A549 (cell line): ENCODE measurements around the gene HINFP. TPM values are rescaled to one million over a fixed set of nuclear protein-coding genes. Genes with fewer than 3 reads are reported as not detected.

Experiments used
- ATAC-seq, 2 experiments: fragments of 200-7000 bp in 1 of 2; fragments of >200 bp in 1 of 2; cut with Nextera tagmentation in 1 of 2; cut with Tn5 transposase in 1 of 2; 3 replicates each; pipeline versions ENCODE4 v1.8.0 to v1.9.1; 2018 to 2020; ENCODE audit warnings: mild to moderate bottlenecking in 1 of 2, moderate library complexity in 1 of 2
- CTCF ChIA-PET: fragments of 300-600 bp; sonication (Branson Sonifier 250); formaldehyde crosslinking; extraction: SDS; loops from one replicate; lab custom pipeline; 2021; ENCODE audit warnings: antibody characterized with exemption, inconsistent platforms; lab: Yijun Ruan, JAX
- POLR2A ChIA-PET: fragments of 350-600 bp; formaldehyde crosslinking; extraction: SDS; loops from one replicate; lab custom pipeline; 2021; ENCODE audit warnings: antibody characterized with exemption, inconsistent platforms; lab: Yijun Ruan, JAX
- DNase-seq, 2 experiments: peaks; one replicate each; pipeline versions ENCODE4 v3.0.0 to v3.0.0-alpha.2; 2011 to 2016; ENCODE audit warnings: low read depth in 1 of 2, low spot score in 1 of 2
- FAIRE-seq: peaks from 2 replicates; lab custom pipeline; 2011; peaks lifted over from hg19 to GRCh38; lab: Jason Lieb, UNC
- H3K27ac ChIP-seq, 2 experiments: fragments of >200 bp; sonication (Bioruptor Twin); formaldehyde crosslinking; 3 replicates each; pipeline ENCODE4 v1.5.1; 2016 to 2017
- H3K4me1 ChIP-seq: fragments of >200 bp; sonication (Bioruptor Twin); formaldehyde crosslinking; 3 replicates; pipeline ENCODE4 v1.6.1; 2016
- H3K4me2 ChIP-seq: fragments of >200 bp; sonication (Bioruptor Twin); formaldehyde crosslinking; 3 replicates; pipeline ENCODE4 v1.6.1; 2016
- H3K4me3 ChIP-seq: fragments of >200 bp; sonication (Bioruptor Twin); formaldehyde crosslinking; 3 replicates; pipeline ENCODE4 v1.5.1; 2016
- H3K9me3 ChIP-seq: fragments of >200 bp; sonication (Bioruptor Twin); formaldehyde crosslinking; 3 replicates; pipeline ENCODE4 v1.6.1; 2016
- CHD4 ChIP-seq: fragments of 200-600 bp; sonication (generic); IDR thresholded peaks from 2 replicates; pipeline ENCODE4 v1.6.1; 2016; ENCODE audit warnings: antibody characterized with exemption, mild to moderate bottlenecking, borderline replicate concordance
- FOSB ChIP-seq: fragments of 250-450 bp; sonication (Bioruptor Pico); IDR thresholded peaks from 2 replicates; pipeline ENCODE4 v1.5.0; 2020; ENCODE audit warnings: mild to moderate bottlenecking, moderate library complexity
- FOSL2 ChIP-seq, 2 experiments: fragments of 450-650 bp in 1 of 2; fragments of >200 bp in 1 of 2; sonication (Bioruptor Twin) in 1 of 2; formaldehyde crosslinking; IDR thresholded peaks; 2 replicates each; pipeline versions ENCODE4 v1.5.0 to v1.6.1; 2016 to 2020; ENCODE audit warnings: mild to moderate bottlenecking in 1 of 2, moderate library complexity in 1 of 2
- FOXS1 ChIP-seq: fragments of 250-450 bp; sonication (Bioruptor Pico); IDR thresholded peaks from 2 replicates; pipeline ENCODE4 v1.5.0; 2020; ENCODE audit warnings: mild to moderate bottlenecking, moderate library complexity
- HEYL ChIP-seq: fragments of 250-450 bp; sonication (Bioruptor Pico); IDR thresholded peaks from 2 replicates; pipeline ENCODE4 v1.8.0; 2021; ENCODE audit warnings: mild to moderate bottlenecking, moderate library complexity
- HOXB13 ChIP-seq: fragments of 250-450 bp; sonication (Bioruptor Pico); IDR thresholded peaks from 2 replicates; pipeline ENCODE4 v1.5.0; 2020; ENCODE audit warnings: low read depth, mild to moderate bottlenecking, moderate library complexity
- HOXB5 ChIP-seq: fragments of 250-450 bp; sonication (Bioruptor Pico); IDR thresholded peaks from 2 replicates; pipeline ENCODE4 v1.5.0; 2020; ENCODE audit warnings: mild to moderate bottlenecking, moderate library complexity
- MAFK ChIP-seq: fragments of 450-650 bp; IDR thresholded peaks from 2 replicates; pipeline ENCODE4 v1.6.1; 2014; ENCODE audit not compliant: partially characterized antibody
- MYC ChIP-seq: IDR thresholded peaks from 2 replicates; pipeline ENCODE4 v1.6.1; 2012; ENCODE audit warnings: mild to moderate bottlenecking, inconsistent platforms, low read length, improper control_type of control experiment, borderline replicate concordance
- NFE2L2 ChIP-seq: fragments of 150-350 bp; conservative IDR thresholded peaks from 2 replicates; pipeline ENCODE4 v1.6.1; 2014; ENCODE audit warnings: low read length
- NPAS2 ChIP-seq: fragments of 250-450 bp; sonication (Bioruptor Pico); IDR thresholded peaks from 2 replicates; pipeline ENCODE4 v1.8.0; 2022; ENCODE audit warnings: mild to moderate bottlenecking, moderate library complexity, borderline replicate concordance
- POLR2A ChIP-seq: IDR thresholded peaks from 2 replicates; pipeline ENCODE4 v1.6.1; 2012; ENCODE audit warnings: mild to moderate bottlenecking, low read length
- RCOR1 ChIP-seq: fragments of 150-350 bp; IDR thresholded peaks from 2 replicates; pipeline ENCODE4 v1.6.1; 2014; ENCODE audit warnings: antibody characterized with exemption, low read length, low read depth
- RNF2 ChIP-seq: fragments of 200-600 bp; sonication (generic); IDR thresholded peaks from 2 replicates; pipeline ENCODE4 v1.6.1; 2016; ENCODE audit warnings: low read depth, mild to moderate bottlenecking, antibody characterized with exemption, moderate library complexity, borderline replicate concordance
- SREBF2 ChIP-seq: fragments of 450-650 bp; IDR thresholded peaks from 2 replicates; pipeline ENCODE4 v1.6.1; 2014; ENCODE audit warnings: mild to moderate bottlenecking, moderate library complexity
- TP53 ChIP-seq: fragments of 250-450 bp; sonication (Bioruptor Pico); IDR thresholded peaks from 2 replicates; pipeline ENCODE4 v1.5.0; 2021; ENCODE audit warnings: mild to moderate bottlenecking, moderate library complexity
- USF2 ChIP-seq: fragments of 450-650 bp; IDR thresholded peaks from 2 replicates; pipeline ENCODE4 v1.6.1; 2014; ENCODE audit warnings: antibody characterized with exemption
- ZFP36 ChIP-seq: fragments of 450-650 bp; IDR thresholded peaks from 2 replicates; pipeline ENCODE4 v1.6.1; 2014; ENCODE audit warnings: borderline replicate concordance; ENCODE audit not compliant: partially characterized antibody
- WGBS: methylation state at CpG from one replicate; pipeline ENCODE4 v1.1.6; 2017; ENCODE audit errors: missing lambda C conversion rate; 5-methylcytosine and 5-hydroxymethylcytosine counted together
- polyA plus RNA-seq, 4 experiments: library from polyadenylated mRNA; depleted of rRNA in 3 of 4; stranded (reverse); fragments of >200 nt; fragmentation: RNase III in 1 of 4; extraction: RNeasy Plus Mini Kit Qiagen cat#74134 plus additional on column Dnase treatment in 1 of 4; gene quantifications; 2 replicates in 3 of 4; 3 replicates in 1 of 4; pipeline ENCODE4 v1.2.3, GENCODE V29; 2011 to 2017
- TF ChIP-seq, protein P1 (sequence below): IDR thresholded peaks from 2 replicates; pipeline ENCODE4 v1.6.1; 2012
- TF ChIP-seq, protein P2 (sequence below): fragments of >200 bp; sonication (Bioruptor Twin); formaldehyde crosslinking; IDR thresholded peaks from 3 replicates; pipeline ENCODE4 v1.5.1; 2016
- TF ChIP-seq, protein P3 (sequence below): IDR thresholded peaks from 2 replicates; pipeline ENCODE4 v1.6.1; 2012; ENCODE audit warnings: low read depth, borderline replicate concordance
- TF ChIP-seq, protein P4 (sequence below): fragments of >200 bp; sonication (Bioruptor Twin); formaldehyde crosslinking; IDR thresholded peaks from 3 replicates; pipeline ENCODE4 v1.6.1; 2016

HINFP gene
- polyA plus RNA-seq, 2 of the 4 experiments (the other 2 are of a cell fraction): 10.0 to 13.0 TPM

DNA sequence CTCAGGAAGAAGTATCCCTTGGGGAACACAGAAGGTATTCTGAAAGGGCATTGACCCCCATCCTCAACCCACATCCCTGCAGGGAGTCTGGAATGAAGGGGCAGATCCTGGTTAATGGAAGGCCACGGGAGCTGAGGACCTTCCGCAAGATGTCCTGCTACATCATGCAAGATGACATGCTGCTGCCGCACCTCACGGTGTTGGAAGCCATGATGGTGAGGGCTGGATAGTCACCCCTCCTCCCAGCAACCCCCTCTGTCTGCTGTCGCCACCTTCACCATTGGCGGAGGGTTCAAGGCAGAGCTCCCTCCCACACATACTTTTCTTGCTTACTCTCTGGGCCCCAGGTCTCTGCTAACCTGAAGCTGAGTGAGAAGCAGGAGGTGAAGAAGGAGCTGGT lies 32.8 kb downstream of the HINFP start:
- no peak for FAIRE-seq
- WGBS: 93% methylated on average over 6 of the region's 6 CpGs
- Histone ChIP-seq H3K9me3 (no peaks in the 10 kb centered on the region), H3K4me1 (0 out of 3 replicates have a peak, but pooled peaks cover 2% of the 10 kb centered on the region), H3K4me2 (no peak overlapping the region), H3K27ac (no peak overlapping the region), H3K4me3 (no peak overlapping the region)
- TF ChIP-seq HOXB13 (CRISPR knock-in tag) (no peak), FOSL2 (IDR thresholded peaks at IDR 0.05) (no peak), FOSL2 (CRISPR knock-in tag; IDR thresholded peaks at IDR 0.05) (no peak), HOXB5 (CRISPR knock-in tag) (no peak)
- TF ChIP-seq, protein P1, sequence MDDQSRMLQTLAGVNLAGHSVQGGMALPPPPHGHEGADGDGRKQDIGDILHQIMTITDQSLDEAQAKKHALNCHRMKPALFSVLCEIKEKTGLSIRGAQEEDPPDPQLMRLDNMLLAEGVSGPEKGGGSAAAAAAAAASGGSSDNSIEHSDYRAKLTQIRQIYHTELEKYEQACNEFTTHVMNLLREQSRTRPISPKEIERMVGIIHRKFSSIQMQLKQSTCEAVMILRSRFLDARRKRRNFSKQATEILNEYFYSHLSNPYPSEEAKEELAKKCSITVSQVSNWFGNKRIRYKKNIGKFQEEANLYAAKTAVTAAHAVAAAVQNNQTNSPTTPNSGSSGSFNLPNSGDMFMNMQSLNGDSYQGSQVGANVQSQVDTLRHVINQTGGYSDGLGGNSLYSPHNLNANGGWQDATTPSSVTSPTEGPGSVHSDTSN: no peak
- TF ChIP-seq, protein P2, sequence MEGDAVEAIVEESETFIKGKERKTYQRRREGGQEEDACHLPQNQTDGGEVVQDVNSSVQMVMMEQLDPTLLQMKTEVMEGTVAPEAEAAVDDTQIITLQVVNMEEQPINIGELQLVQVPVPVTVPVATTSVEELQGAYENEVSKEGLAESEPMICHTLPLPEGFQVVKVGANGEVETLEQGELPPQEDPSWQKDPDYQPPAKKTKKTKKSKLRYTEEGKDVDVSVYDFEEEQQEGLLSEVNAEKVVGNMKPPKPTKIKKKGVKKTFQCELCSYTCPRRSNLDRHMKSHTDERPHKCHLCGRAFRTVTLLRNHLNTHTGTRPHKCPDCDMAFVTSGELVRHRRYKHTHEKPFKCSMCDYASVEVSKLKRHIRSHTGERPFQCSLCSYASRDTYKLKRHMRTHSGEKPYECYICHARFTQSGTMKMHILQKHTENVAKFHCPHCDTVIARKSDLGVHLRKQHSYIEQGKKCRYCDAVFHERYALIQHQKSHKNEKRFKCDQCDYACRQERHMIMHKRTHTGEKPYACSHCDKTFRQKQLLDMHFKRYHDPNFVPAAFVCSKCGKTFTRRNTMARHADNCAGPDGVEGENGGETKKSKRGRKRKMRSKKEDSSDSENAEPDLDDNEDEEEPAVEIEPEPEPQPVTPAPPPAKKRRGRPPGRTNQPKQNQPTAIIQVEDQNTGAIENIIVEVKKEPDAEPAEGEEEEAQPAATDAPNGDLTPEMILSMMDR: no peak
- ChIA-PET CTCF (interaction anchor here (1.2 to 7.2 kb wide), 7 partner anchors 9 to 220 kb away, joined by 3 to 39 read pairs (median 8); partner anchors contain the start of gene CBL), POLR2A (interaction anchor here (1.1 kb wide), 1 partner anchor 60 kb away, joined by 3 read pairs; no protein-coding TSS in a partner anchor)
- DNase-seq: no peak
- ATAC-seq: no peak

DNA sequence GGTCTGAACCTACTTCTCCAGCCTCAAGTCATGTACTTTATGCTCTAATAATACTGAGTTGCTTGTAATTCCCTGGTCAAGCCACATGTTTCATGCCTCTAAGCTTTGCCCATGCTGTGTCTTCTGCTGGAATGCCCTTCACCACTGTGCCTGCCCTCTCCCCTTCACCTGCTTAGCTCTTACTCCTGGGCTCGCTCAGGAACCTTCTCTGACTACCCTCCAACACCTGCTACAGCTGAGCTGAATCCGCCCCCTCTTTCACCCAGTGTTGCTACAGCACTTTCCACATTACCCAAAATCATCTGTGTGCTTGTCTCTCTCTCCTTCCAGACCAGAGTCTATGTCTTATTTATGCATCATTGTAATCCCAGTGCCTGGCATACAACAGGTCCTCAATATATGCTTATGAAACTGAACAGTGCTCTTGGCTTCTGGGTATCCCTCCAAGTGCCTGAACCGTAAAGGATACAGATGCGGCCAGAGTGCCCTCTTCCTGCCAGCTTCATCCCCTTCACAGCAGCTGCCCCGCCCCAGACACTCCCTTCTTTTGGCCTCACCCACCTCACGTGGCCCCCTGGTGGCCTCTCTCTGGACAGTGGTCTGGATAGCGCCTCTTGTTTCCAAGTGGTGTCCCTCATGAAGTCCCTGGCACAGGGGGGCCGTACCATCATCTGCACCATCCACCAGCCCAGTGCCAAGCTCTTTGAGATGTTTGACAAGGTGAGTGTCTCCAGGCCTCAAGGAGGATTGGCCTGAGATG lies 34.5 kb downstream of the HINFP start:
- Histone ChIP-seq H3K4me2 (no peak overlapping the region), H3K4me1 (0 out of 3 replicates have a peak, but pooled peaks cover 2% of the 10 kb centered on the region), H3K27ac (no peak overlapping the region), H3K9me3 (no peaks in the 10 kb centered on the region), H3K4me3 (no peak overlapping the region)
- no peak for TF ChIP-seq FOSL2 (IDR thresholded peaks at IDR 0.05)
- TF ChIP-seq FOSL2 (CRISPR knock-in tag; IDR thresholded peaks at IDR 0.05): no peak
- TF ChIP-seq USF2: peak; percentile 39; the same call in 1 of the 2 replicates
- DNase-seq (peak; percentile 55 to 57), FAIRE-seq (no peak), ATAC-seq (peak; percentile 75 to 94)
- WGBS: 42% methylated on average over 5 of the region's 8 CpGs
- CTCF ChIA-PET: interaction anchor here (0.9 to 3.6 kb wide), 11 partner anchors 7 to 200 kb away, joined by 3 to 13 read pairs (median 5); partner anchors contain the start of gene ABCG4
- POLR2A ChIA-PET: interaction anchor here (0.6 to 1.0 kb wide), 2 partner anchors 34 to 61 kb away, joined by 3 read pairs; partner anchors contain the start of gene HINFP

- FAIRE-seq: no peak
- ATAC-seq: no peak
- POLR2A ChIA-PET: no interaction called here
- Histone ChIP-seq H3K4me1 (0 out of 3 replicates have a peak, but pooled peaks cover 2% of the 10 kb centered on the region), H3K4me3 (no peak overlapping the region), H3K9me3 (no peaks in the 10 kb centered on the region), H3K4me2 (no peak overlapping the region), H3K27ac (no peak overlapping the region)
- no peak for TF ChIP-seq HEYL (CRISPR knock-in tag)
- no peak for TF ChIP-seq RNF2
- no peak for TF ChIP-seq SREBF2
- no peak for TF ChIP-seq FOSL2 (IDR thresholded peaks at IDR 0.05)
- TF ChIP-seq FOSL2 (CRISPR knock-in tag; IDR thresholded peaks at IDR 0.05): no peak
- TF ChIP-seq POLR2A: no peak
- TF ChIP-seq NPAS2 (CRISPR knock-in tag): no peak
- no peak for TF ChIP-seq MAFK
- CTCF ChIA-PET: interaction anchor here (0.9 to 3.6 kb wide), 7 partner anchors 8 to 70 kb away, joined by 3 to 13 read pairs (median 5); partner anchors contain the start of gene ABCG4
- 85% methylated on average over 7 of the region's 10 CpGs for WGBS
- no peak for DNase-seq
Observed at GRCh38 chr11:119156496-119156895, 35.1 kb downstream of the HINFP start.

DNA sequence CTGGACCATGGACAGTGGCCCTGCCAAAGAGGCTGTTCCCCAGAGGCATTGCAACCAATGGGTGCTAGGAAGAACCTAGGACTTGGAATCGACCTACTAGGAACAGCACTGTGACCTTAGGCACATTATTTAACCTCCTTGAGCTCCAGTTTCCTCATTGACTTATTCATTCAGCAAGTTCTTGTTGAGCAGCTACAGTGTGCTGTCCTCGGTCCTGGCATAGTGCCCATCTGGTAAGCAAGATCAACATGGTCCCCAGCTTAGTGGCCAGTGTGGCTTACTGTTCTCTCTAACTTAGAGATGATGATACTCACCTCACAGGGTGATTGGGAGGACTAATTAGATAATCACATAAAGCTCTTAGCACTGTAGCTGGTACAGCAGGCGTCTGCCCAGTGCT lies 35.7 kb downstream of the HINFP start:
- ATAC-seq (no peak), DNase-seq (no peak), FAIRE-seq (no peak)
- ChIA-PET CTCF (interaction anchor here (0.9 to 3.6 kb wide), 6 partner anchors 9 to 40 kb away, joined by 3 to 13 read pairs (median 5); partner anchors contain the start of gene ABCG4), POLR2A (no interaction called here)
- Histone ChIP-seq H3K4me1 (0 out of 3 replicates have a peak, but pooled peaks cover 2% of the 10 kb centered on the region), H3K27ac (no peak overlapping the region), H3K9me3 (no peaks in the 10 kb centered on the region), H3K4me3 (no peak overlapping the region), H3K4me2 (no peak overlapping the region)
- WGBS: 40% methylated on average over 3 of the region's 3 CpGs
- TF ChIP-seq ZFP36 (no peak), FOXS1 (CRISPR knock-in tag) (no peak), RCOR1 (no peak), HEYL (CRISPR knock-in tag) (no peak), TP53 (CRISPR knock-in tag) (no peak), MYC (no peak), RNF2 (no peak), CHD4 (no peak), NFE2L2 (no peak), FOSB (no peak)
- TF ChIP-seq, protein P3, sequence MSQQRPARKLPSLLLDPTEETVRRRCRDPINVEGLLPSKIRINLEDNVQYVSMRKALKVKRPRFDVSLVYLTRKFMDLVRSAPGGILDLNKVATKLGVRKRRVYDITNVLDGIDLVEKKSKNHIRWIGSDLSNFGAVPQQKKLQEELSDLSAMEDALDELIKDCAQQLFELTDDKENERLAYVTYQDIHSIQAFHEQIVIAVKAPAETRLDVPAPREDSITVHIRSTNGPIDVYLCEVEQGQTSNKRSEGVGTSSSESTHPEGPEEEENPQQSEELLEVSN: no peak
- TF ChIP-seq, protein P4, sequence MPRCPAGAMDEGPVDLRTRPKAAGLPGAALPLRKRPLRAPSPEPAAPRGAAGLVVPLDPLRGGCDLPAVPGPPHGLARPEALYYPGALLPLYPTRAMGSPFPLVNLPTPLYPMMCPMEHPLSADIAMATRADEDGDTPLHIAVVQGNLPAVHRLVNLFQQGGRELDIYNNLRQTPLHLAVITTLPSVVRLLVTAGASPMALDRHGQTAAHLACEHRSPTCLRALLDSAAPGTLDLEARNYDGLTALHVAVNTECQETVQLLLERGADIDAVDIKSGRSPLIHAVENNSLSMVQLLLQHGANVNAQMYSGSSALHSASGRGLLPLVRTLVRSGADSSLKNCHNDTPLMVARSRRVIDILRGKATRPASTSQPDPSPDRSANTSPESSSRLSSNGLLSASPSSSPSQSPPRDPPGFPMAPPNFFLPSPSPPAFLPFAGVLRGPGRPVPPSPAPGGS: no peak
